Neural crest cell (in vitro differentiated cells): ENCODE results near the gene THSD7A. TPM values are rescaled to one million over a fixed set of nuclear protein-coding genes. Genes with fewer than 3 reads are reported as not detected.

Source experiments
- DNase-seq: peaks from one replicate; pipeline ENCODE4 v3.0.0; 2021; ENCODE audit warnings: low read depth, mixed read lengths, low spot score
- H3K27ac Mint-ChIP-seq: one replicate; pipeline ENCODE4 v1.8.0; 2021; ENCODE audit warnings: mild to moderate bottlenecking, mixed read lengths; ENCODE audit not compliant: unreplicated experiment
- H3K27me3 Mint-ChIP-seq: 2 replicates; pipeline ENCODE4 v1.8.0; 2021; ENCODE audit warnings: low read depth, mild to moderate bottlenecking, mixed read lengths
- H3K36me3 Mint-ChIP-seq: 2 replicates; pipeline ENCODE4 v1.8.0; 2021; ENCODE audit warnings: low read depth, mild to moderate bottlenecking, mixed read lengths
- H3K4me1 Mint-ChIP-seq: 2 replicates; pipeline ENCODE4 v1.8.0; 2021; ENCODE audit warnings: mixed read lengths
- H3K4me3 Mint-ChIP-seq: one replicate; pipeline ENCODE4 v1.8.0; 2021; ENCODE audit warnings: mild to moderate bottlenecking, mixed read lengths
- H3K9me3 Mint-ChIP-seq: 2 replicates; pipeline ENCODE4 v1.8.0; 2021; ENCODE audit warnings: mixed read lengths
- CTCF ChIP-seq: fragments of 200-600 bp; sonication (generic); conservative IDR thresholded peaks from 2 replicates; pipeline ENCODE4 v1.5.0; 2021; ENCODE audit warnings: antibody characterized with exemption, mild to moderate bottlenecking
- total RNA-seq: library from RNA; stranded (reverse); gene quantifications from 2 replicates; pipeline ENCODE4 v1.2.1, GENCODE V29; 2021

THSD7A gene
- total RNA-seq, 1 donor from 2014 or later: 4.8 TPM

DNA sequence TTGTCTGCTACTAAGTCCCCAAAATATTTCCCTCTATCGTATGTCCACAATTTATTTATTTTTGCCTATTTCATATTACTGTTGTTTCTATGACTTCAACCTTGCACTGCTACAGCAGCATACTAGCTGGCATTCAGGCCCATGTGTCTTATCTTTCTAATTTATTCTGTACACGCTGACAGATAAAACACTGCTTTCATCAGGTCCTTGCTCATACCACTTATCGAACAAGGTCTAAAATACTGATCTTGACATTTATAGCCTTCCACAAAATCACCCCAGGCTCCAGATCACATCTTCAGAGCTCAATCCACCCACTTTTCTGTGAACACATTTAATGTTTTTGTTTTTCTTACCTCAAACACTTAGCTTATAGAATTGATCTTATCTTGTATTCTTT lies 374.6 kb downstream of the THSD7A start:
- Mint-ChIP-seq H3K27me3 (no peaks in the 10 kb centered on the region), H3K27ac (no peak overlapping the region), H3K36me3 (no peaks in the 10 kb centered on the region), H3K9me3 (no peaks in the 10 kb centered on the region), H3K4me1 (peaks cover 11% of the 10 kb centered on the region), H3K4me3 (no peak overlapping the region)
- TF ChIP-seq CTCF: no peak
- no peak for DNase-seq

DNA sequence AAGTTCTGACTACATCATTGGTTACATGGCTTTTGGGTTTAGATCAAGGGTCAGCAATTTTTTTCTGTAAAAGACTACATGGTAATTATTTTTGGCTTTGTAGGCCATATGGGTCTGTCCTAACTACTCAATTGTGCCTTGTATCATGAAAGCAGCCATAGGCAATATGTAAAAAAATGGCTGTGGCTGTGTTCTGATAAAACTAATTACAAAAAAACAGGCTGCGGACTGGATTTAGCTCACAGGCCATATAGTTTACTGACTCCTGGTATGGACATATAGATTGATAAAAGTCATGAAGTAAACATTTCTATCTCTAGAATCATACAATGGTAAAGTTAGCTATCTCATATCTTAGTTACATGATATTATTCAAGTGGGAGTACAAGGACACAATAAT lies 375.4 kb downstream of the THSD7A start:
- no peaks in the 10 kb centered on the region for H3K9me3 Mint-ChIP-seq
- H3K27me3 Mint-ChIP-seq: no peaks in the 10 kb centered on the region
- no peaks in the 10 kb centered on the region for H3K36me3 Mint-ChIP-seq
- TF ChIP-seq CTCF: no peak
- H3K4me1 Mint-ChIP-seq: peaks cover 11% of the 10 kb centered on the region
- no peak overlapping the region for H3K27ac Mint-ChIP-seq
- H3K4me3 Mint-ChIP-seq: no peak overlapping the region
- DNase-seq: no peak

- no peaks in the 10 kb centered on the region for H3K9me3 Mint-ChIP-seq
- no peak overlapping the region for H3K27ac Mint-ChIP-seq
- H3K27me3 Mint-ChIP-seq: no peaks in the 10 kb centered on the region
- no peak for TF ChIP-seq CTCF
- H3K4me3 Mint-ChIP-seq: no peak overlapping the region
- H3K36me3 Mint-ChIP-seq: no peaks in the 10 kb centered on the region
- DNase-seq: no peak
- H3K4me1 Mint-ChIP-seq: no peaks in the 10 kb centered on the region
Observed at GRCh38 chr7:11452476-11452875, 379.5 kb downstream of the THSD7A start.

DNA sequence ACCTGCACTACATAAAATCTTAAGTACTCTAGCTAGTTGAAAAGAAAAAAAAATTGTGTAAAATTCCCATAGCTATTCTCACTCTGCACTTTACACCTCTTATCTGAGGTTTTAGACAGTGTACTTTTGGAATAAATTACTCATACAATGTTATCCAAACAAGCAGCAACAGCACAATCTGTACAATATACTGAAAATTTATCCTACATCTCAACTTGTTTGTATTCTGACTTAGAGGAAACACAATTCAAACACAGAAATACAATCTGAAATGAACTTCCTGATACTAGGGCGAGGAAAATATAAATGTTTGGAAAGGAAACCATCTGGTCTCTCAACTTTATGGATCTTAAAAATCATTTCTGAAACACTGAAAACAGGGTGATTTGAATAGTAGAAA lies 381.7 kb downstream of the THSD7A start:
- H3K27ac Mint-ChIP-seq: no peak overlapping the region

GRCh38 chr7:11449316-11449715 lies 382.7 kb downstream of the THSD7A start:
- H3K27me3 Mint-ChIP-seq: no peaks in the 10 kb centered on the region
- H3K9me3 Mint-ChIP-seq: peaks cover 1% of the 10 kb centered on the region
- no peak for TF ChIP-seq CTCF
- no peak for DNase-seq
- peaks cover 2% of the 10 kb centered on the region for H3K36me3 Mint-ChIP-seq
- no peak overlapping the region for H3K4me3 Mint-ChIP-seq
- no peaks in the 10 kb centered on the region for H3K4me1 Mint-ChIP-seq
- no peak overlapping the region for H3K27ac Mint-ChIP-seq

More for the DNA sequence above, 381.7 kb downstream of the THSD7A start:
- no peak for TF ChIP-seq CTCF
- Mint-ChIP-seq H3K36me3 (no peaks in the 10 kb centered on the region), H3K27me3 (no peaks in the 10 kb centered on the region), H3K4me3 (no peak overlapping the region), H3K4me1 (no peaks in the 10 kb centered on the region), H3K9me3 (no peaks in the 10 kb centered on the region)
- DNase-seq: no peak

DNA sequence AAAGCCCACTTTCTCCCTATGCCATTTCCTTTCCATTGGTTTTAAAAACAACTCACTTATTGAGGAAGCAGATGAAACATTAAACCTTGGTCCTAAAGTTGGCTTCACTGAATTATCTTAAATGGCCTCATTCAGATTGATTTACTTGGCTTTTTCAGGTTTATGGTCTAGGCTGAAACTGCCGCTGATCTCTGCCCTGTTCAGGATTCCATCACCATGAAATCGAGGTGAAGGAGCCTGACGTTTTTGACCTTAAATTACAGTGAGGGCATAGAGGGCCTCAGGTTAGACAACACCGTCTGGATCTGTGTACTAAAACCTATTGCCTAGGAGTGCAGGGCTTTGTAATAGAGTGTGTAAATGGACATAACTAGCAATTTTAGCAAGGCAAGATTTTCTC lies 383.7 kb downstream of the THSD7A start:
- no peak for TF ChIP-seq CTCF
- H3K4me3 Mint-ChIP-seq: no peak overlapping the region
- H3K27ac Mint-ChIP-seq: no peak overlapping the region
- no peak for DNase-seq
- H3K4me1 Mint-ChIP-seq: no peaks in the 10 kb centered on the region
- peaks cover 3% of the 10 kb centered on the region for H3K36me3 Mint-ChIP-seq
- H3K27me3 Mint-ChIP-seq: no peaks in the 10 kb centered on the region
- peaks cover 3% of the 10 kb centered on the region for H3K9me3 Mint-ChIP-seq
